T-helper 2 cell treated with Interferon-gamma antibody and Interleukin-4, amounts not matched to agents 100 ng/mL and 5 ng/mL, for 36 hours (primary cell): ENCODE results near the gene KRT6A. TPM values are rescaled to one million over a fixed set of nuclear protein-coding genes. Genes with fewer than 3 reads are reported as not detected.

Source experiments
- intact Hi-C: fragments of 100-400 bp; cut with micrococcal nuclease; formaldehyde crosslinking; loops from one replicate; pipeline ENCODE4 v1.15.1; 2023
- total RNA-seq: library from RNA; stranded (reverse); gene quantifications from 2 replicates; pipeline ENCODE4 v1.2.3, GENCODE V29; 2022

Gene KRT6A
- total RNA-seq = not detected in 2 replicates

DNA sequence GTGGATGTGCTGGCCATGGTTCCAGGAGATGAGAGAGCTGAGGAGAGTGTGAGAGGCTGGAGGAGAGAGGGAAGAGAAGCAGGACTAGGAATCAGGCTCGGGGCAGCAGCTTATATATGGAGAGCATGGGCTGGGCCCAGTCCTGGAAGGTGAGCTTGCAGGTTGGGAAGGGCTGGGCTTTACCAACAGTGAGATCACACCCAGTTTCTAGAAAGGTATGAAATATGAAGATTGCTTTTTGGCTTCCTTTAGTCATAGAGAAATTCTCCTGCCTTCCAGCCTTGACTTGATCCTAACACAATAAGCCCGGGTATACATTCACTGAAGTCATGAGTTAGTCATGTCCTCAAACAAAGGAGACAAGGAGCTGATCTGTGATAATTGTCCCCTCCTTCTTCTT lies at the start of gene KRT6A:
TSS of gene KRT6A (minus strand) at position 86 of the 400 bp plus-strand sequence. CDS start at position 17, 69 bp downstream.
- intact Hi-C loops = no loop called here

DNA sequence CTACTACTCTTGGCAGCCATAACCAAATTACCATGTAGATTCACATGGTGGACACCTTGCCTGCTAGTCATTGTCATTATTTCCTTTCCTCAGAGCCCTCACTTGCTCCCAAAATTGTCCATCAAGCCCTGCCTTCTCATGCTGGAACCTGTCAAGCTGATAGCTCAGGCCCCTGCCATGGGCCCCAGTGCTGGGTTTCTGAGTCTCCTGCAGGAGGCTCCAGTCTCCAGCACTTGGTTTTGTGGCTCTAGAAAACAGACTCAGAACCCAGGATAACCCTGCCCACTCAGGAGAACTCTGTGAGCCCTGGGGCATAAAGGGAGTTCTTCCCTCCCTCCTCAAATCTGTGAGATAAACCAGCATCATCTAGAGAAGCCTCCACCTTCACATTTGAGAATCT lies 49.1 kb upstream of the KRT6A start:
- intact Hi-C loops = no loop called here

DNA sequence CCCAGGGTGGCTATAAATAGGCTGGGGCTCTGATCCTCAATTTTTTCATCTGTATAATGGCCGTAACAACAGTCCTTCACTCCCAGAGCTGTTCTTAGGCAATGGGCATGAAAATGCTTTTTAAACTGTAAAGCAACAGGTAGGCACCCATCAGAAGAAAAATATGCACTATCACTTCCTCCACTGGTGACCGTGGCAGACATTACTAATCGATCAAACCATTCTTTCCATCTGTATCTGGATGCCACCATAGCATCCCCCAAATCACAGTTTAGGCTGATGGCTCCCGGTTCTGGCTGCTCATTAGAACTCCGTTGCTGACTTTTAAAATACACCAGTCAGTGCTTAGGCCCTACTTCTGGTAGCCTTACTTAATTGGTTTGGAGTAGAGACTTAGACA lies 48.7 kb upstream of the KRT6A start:
- intact Hi-C loops = no loop called here

DNA sequence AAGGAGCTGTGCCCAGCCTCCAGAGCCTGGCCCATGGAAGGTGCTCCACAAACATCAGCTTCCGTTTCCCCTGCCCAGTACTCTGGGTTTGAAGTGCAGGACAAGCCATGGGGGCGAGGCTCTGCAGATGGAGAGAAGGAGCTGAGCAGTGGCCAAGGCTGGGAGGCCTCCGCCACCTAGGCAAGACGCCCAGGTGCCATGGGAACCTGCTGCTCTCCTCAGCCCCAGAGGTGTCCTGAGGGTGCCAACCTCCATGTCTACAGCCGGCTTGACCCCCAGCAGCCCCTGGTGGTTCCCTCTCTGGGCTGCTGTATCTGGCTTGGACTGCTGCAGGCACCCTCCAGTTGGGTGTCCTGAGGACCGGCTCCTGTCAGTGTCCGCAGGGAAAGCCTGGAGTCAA lies 47.5 kb upstream of the KRT6A start:
- intact Hi-C loops = no loop called here

DNA sequence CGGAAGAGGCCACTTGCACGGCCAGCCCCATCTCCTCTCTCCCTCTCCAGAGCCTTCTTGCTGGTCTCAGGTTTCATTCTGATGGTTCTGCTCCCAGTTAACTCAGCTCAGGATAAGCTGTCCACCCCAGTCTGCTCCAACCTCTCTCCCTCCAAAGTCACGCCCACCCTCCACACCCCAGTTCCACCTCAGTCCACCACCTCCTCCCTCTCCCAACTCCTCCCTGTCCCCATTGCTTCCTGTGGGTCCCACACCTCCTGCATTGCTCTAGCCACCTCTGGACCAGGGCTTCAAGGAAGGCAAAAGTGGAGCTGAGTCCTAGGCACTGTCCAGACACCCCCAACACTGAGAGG lies 46.7 kb upstream of the KRT6A start:
- intact Hi-C loops = no loop called here

DNA sequence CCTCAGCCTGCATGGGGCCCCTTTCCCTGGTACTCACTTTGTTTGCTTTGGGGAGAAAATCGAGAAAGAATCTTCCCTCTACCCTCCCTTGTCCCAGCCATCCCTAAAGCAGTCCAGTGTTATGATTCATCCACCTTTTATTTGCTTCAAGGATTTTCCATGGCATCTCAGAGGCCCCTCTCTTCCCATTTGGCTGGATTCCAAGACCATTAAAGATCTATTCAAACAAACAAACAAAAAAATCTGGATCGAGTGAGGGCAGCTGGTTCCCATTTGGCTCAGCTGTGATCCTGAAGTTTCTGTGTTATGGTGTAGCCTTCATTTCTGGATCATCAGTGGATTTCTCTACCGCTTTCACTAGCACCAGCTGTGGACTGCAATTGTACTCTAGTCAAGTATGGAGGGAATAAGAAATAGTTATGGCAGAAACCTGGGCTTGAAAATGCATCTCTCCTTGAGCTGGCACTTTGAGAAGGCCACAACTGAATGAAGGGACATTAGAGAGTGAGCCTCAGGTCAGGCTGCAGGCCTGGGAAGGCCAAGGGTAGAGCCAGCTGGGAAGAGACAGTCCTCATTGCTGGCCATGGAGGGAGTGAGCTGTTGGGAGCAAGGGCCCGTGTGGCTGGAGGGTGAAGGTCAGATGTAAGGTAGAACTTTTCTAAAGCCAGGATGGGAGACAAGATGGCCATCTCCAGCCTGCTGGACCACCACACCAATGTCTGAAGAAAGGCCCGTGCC lies 46.2 kb upstream of the KRT6A start:
- intact Hi-C loops = no loop called here

DNA sequence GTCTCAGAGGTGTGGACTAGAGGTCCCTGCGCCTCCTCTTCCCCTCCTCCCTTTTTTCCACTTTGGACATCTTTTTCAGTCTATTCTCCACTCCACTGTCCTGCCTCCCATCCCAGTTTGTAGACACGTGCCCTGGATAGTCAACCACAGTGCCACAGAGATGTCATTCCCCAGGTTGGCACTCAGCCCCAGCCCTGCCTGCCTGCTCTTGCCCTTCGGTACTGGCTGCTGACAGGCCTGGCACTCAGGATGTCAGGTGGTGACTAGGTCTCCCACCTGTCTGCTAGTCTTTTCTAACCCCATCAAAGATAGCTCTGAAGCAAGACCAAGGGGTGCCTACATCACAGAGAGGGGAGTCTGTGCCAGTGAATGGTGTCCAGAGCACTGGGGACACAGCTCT lies 44.0 kb upstream of the KRT6A start:
- intact Hi-C loops = no loop called here

DNA sequence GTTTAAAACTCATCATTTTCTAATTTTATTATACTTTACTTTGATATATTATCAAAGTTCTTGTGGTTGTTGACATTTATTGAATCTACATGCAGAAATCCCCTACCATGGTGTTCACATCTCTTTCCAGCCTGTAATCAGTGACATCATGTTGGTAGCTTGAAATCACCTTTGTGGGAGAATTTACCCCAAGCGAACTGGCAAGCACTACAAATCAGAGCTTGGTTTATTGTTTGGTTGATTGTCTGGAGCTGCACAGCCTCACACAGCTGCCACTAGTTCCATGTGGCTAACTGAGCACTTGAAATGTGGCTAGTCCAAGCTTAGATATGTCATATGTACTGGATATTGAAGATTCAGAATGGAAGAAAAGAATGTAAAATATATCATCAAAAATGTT lies 42.5 kb upstream of the KRT6A start:
- intact Hi-C loops = no loop called here

DNA sequence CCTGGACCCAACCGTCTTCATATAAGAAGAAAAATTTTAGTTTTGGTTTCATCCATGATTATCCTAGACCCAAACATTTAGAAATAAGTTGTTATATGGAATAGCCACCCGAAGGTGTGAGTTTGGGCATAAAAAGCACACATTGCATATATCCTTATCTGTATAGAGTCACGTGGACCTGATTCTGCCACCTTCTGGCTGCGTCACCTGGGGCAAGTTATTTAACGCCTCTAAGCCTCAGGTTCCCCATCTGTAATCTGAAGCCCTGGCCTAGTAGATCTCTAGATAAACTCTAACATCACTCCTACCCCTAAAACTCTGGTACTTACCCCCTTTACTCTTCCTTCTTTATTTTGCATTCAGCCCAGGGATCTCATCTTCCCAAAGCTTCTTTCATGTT lies 41.4 kb upstream of the KRT6A start:
- intact Hi-C loops = no loop called here

DNA sequence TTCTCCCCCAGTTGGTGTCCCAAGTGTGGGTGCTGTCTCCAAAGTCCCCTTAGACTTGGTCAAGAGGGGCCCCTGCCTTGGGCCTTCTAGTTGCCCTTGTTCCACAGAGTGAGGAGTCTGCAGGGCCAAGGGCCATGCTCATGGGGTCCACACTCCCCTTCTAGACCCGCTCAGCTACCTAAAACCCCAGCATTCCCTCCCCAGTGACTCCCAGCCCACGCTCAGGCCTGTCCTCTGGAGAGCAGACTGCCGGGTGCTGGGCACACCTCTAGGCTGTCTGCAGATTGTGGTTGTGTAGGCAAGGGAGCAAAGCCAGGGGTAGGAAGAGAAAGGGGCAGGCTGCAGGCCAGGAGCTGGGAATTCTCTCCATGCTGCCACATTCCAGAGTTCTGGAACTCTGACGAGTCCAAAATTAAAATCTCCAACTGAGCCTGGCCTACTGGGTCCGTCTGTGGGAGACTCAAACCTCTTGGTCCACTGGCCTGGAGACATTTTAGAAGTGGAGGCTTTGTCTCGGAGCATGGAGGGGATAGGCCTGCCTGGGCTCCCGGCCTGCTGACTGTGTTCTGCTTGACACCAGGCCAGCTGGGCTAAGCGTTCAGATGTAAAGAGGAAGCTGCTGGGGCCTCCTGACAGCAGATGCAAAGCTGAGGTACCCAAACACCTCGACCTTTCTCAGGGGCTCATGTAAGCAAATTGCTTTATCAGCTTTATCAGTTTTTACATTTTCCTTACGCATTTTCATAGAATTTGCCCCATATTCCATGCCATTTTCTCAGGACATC lies 40.8 kb upstream of the KRT6A start:
- intact Hi-C loops = no loop called here

DNA sequence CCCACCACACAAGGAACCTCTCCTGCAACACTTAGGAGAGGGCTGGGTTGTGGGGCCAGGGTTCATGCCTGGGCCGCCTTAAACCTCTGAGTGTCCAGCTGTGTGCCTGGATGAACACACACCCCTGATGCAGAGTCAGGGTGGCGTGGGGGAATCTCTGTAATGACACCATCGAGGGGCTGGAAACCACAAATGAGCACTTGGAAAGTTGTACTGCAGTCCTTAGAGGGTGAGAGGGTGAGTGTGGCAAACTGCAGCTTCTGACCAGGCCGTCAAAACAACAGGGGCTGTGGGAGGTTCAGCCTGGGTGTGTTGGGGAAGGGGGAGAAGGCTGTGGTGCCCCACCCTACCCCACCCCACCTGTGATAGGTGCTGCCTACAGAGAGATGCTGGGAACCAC lies 39.6 kb upstream of the KRT6A start:
- intact Hi-C loops = no loop called here

DNA sequence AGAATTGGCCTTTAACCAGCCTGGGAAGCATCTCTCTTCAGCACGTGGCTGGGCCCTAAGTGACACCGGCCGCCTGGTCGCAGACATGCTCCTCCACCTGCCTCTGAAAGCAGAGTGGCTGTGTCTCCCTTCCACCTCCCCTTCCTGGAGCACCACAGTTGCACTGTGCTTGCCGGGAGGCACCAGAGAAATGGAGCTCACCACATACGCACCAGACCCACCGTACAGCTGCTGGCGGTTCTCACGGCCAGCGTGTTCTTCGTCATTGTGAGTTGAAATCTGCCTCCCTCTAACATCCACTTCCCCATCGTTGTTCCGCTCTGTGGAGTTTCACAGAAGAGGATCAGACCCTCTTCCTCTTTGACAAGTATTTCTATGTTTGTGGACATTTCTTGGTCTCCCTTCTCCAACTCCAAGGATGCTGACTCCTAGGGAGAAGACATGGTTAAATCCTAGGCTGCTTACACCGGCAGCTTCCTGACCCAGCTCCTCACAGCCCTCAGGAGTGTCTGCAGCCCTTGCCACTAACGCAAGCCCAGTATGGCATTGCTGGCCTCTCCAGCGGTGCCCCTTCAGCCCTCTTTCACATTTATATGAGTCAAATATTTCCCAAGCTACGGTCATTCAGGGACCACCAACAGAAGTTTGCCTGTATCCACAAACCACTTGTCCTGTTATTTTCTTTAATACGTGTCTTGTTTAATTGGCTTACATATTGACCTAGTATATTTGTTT lies 38.7 kb upstream of the KRT6A start:
- intact Hi-C loops = no loop called here

DNA sequence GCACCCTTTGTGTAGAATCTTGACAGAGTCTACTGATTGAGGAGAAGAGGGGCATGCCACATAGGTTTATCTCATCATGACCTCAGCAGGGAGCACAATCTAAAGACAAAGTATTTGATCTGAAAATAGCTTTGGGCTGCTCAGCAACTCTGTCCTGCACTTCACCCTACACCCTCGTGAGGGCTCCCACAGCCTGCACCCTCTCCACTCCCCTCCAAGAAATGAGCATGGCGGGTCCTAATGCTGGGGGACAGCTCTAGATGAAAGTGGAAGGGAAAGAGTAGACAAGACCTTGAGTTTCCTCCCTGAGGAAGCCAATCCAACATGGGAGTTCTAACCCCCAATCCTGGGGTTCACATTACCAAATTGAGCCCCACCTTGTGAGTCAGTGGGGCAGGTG lies 37.8 kb upstream of the KRT6A start:
- intact Hi-C loops = no loop called here

DNA sequence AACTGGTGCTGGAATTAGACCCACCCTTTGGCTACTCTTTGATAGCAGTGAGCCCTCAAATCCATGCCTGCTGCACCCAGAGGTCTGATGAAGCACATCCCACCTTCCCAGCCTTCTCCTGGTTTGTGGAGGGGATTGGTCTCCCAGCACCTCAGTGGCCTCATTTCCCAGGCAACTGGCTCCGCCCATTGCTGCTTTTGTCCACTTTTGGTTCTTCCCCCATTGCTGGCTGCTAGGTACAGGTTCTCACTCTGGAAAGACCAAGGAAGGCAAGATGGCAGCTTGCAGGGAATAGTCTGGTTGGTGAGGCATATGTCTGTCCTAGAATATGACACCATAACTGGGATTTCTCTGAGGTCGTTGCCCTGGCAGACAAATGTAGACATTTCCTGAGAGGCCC lies 37.3 kb upstream of the KRT6A start:
- intact Hi-C loops = no loop called here

DNA sequence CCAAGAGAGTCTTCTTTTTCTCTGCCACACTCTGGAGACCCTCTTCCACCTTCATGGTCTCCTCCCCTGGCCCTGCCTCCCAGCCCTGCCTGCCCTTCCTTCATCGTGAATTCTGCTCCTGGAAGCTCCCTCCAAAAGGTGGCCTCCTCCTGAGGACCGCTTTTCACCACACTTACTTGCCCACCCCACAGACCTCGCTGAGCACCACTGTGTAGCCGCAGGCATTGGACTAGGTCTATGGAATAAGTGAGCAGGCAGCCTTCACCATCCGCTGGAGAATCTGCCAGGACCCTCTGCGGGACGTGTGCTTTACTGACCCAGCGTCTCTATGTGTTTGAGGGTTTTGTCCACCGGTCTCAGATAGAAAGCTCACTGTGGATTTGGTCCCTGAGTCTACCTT lies 36.8 kb upstream of the KRT6A start:
- intact Hi-C loops = no loop called here

DNA sequence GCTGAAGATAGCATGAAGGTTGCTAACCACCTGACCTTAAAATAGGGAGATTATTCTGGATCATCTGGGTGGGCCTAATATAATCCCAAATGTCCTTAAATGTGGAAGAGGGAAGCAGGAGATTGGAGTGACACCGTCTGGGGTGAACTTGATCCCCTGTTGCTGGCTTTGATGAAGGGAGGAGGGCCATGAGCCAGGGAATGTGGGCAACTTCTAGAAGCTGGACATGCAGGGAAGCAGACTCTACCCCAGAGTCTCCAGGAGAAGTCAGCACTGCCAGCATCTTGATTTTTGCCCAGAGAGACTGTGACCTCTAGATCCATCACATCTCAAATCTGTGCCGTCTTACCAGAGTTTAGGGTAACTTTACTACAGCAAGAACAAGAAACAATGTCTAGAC lies 36.4 kb upstream of the KRT6A start:
- intact Hi-C loops = no loop called here

DNA sequence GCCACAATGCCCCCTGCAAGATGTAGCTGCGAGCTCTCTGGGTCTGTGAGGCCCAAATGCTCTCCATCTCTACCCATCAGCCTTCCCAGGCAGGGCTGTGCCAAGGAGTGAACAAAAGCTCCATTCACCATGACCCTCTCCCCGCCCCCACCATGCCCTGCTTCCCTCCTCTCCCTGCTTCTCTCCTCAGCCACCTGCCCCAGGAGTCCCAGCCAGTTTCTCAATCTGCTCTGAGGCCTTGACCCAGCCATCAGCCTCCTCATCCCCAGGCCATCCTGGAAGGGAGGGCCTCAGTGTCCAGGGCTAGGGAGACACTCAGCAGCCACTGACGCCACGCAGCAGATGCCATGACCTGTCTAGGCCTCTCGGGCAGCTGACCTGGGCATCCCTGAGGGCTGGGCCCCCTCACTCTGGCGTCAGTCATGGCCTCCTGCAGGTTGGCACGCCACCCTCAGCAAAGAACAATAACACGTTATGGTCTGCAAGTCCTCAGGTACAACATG lies 35.6 kb upstream of the KRT6A start:
- intact Hi-C loops = no loop called here

DNA sequence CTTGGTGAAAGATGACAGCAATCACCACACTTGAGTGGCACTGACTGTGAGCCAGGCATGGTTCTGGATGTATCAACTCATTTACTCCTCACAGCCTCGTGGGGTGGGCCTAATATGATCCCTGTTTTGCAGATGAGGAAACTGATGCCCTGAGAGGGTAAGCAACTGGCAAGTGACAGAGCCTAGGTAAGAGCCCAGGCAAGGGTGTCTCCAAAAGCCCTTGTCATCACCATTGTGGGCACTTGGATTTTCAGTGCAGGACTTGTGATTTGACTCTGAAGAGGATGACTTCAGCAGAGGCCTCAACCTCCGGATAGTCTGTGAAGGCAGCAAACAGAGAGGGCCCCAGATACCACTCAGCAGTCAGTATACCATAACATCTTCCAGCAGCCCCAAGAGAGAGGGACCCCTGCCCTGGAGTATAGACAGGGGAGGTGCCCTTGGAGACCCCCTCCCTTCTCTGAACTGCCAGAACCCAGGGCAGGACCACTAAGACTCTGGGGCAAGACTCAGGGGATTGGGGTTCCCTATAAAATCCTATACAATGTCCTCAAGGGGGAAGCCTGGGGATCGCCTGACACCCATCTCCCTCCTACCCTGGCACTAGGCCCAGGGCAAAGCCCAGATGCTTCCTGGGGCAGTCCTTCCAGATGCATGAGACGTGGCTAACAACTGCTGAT lies 34.2 kb upstream of the KRT6A start:
- intact Hi-C loops = no loop called here

DNA sequence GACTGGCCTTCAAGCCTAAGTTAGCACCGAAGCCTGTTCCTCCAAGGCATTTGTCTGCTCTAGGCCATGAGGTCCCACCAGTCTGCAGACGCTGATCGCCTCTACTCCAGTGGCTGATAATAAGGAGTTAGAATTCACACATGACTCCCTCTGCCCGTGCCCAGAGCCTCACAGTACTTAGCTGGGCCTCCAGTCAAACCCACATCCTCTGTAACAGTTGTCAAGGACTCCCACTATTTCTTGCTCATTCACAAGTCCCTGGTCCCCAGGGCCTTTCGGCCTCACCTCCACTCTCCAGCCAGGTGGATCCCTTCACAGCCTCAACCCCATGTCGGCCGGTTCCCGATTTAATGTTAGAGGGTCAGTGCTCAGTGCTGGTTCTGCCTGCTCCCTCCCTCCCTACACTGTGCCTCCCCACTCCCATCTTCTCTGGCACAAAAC lies 33.5 kb upstream of the KRT6A start:
- intact Hi-C loops = no loop called here

DNA sequence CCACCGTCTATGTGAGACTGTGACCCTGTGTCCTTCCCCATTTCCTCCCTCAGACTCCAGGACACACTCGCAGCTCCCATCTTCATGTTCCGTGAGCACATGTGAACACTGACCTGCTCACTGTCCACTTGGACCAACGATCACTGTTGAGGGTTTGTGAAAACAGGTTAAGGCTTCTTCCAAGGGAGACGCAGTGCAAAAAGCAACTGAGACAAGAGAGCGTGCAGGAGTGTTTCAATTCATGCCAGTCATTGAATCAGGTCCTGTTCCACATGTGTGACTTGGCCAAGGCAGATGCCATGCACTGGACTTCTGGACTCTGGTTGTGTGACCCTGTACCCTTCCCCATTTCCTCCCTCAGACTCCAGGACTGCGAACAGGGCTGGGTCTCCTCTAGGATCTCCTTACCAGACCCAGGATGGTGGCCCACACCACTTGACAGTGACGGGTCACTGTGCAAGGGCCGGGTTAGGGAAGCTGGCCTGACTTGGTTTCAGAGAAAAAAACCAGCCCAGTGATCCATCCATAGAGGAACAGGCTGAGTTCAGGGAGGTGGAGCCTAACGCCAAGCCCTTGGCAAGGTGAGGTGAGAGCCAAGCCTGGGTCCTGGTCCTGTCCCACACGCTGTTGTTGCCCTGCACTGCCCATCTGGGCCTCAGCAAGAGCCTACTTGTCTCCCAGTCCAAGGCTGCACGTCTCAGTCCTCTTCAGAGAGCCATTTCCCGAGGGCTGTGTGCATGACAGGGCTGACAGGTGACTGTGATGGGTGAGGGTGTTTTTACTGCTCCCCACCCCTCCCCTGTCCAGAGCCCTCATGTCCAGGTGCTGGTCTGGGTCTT lies 32.8 kb upstream of the KRT6A start:
- intact Hi-C loops = no loop called here
